Measurements from ENCODE around the gene TECPR2. TPM values are rescaled to one million over a fixed set of nuclear protein-coding genes. Genes with fewer than 3 reads are reported as not detected.

Gene TECPR2
- total RNA-seq, 1 experiment from 2014 or later: 12.2 TPM

GRCh38 chr14:102375119-102375518 is 12.4 kb downstream of the TECPR2 start:
- intact Hi-C loops (cut with micrococcal nuclease): no loop called here
- RAD21 ChIA-PET (ENCODE audit: low non-redundant PET in 1 of 2, low total read pairs in 2 of 2, uncharacterized antibody in 2 of 2, unreplicated experiment in 2 of 2): no interaction called here

More at GRCh38 chr14:102375119-102375518, 12.4 kb downstream of the TECPR2 start:
- Histone ChIP-seq H3K4me3 (replicated peaks in 1 of 2; ENCODE audit: low read depth in 1 of 2, low read length in 2 of 2) (no peak overlapping the region), H3K9me2 (ENCODE audit: insufficient read depth) (no peaks in the 10 kb centered on the region), H3K27me3 (ENCODE audit: insufficient read depth, low read length) (no peaks in the 10 kb centered on the region), H2AFZ (ENCODE audit: low read depth, low read length, poor library complexity, severe bottlenecking) (no peak overlapping the region), H3K27ac (ENCODE audit: low read depth, low read length) (no peak overlapping the region), H3K4me1 (ENCODE audit: control insufficient read depth in 1 of 2, insufficient read depth in 2 of 2, low read length in 2 of 2) (no peaks in the 10 kb centered on the region), H3K9me3 (ENCODE audit: control insufficient read depth in 1 of 2, insufficient read depth in 1 of 2, low read depth in 1 of 2, low read length in 2 of 2) (no peaks in the 10 kb centered on the region), H4K20me1 (ENCODE audit: insufficient read depth) (no peaks in the 10 kb centered on the region), H3K4me2 (ENCODE audit: low read length) (no peak overlapping the region), H3K79me2 (ENCODE audit: insufficient read depth, low read length) (peaks cover 3% of the 10 kb centered on the region; the same call in 1 of the 2 replicates), H3K9ac (ENCODE audit: low read length) (no peak overlapping the region), H3K36me3 (ENCODE audit: control insufficient read depth in 1 of 2, insufficient read depth in 2 of 2, low read length in 2 of 2) (no peaks in the 10 kb centered on the region)
- TF ChIP-seq FOSL1 (IDR thresholded peaks at IDR 0.05; ENCODE audit: low read depth) (no peak), ZNF274 (IDR thresholded peaks at IDR 0.05; ENCODE audit: low read depth, low read length) (no peak), ZFX (IDR thresholded peaks at IDR 0.05) (no peak), MAX (IDR thresholded peaks at IDR 0.05) (no peak), JUND (IDR thresholded peaks at IDR 0.05) (no peak), EGR1 (IDR thresholded peaks at IDR 0.05; ENCODE audit: low read depth) (no peak), CEBPB (IDR thresholded peaks at IDR 0.05; ENCODE audit: low read depth) (no peak), ELF1 (IDR thresholded peaks at IDR 0.05; ENCODE audit: borderline replicate concordance, low read depth) (no peak), YY1 (IDR thresholded peaks at IDR 0.05; ENCODE audit: extremely low read depth, insufficient replicate concordance, low read depth, low read length) (no peak), ATF3 (IDR thresholded peaks at IDR 0.05) (no peak), POLR2AphosphoS5 (IDR thresholded peaks at IDR 0.05; ENCODE audit: low read depth, low read length) (no peak), ZBTB33 (IDR thresholded peaks at IDR 0.05; ENCODE audit: extremely low read depth, insufficient replicate concordance, low read length) (no peak), CTCF (IDR thresholded peaks at IDR 0.05 in 2 of 3, conservative IDR thresholded peaks at IDR 0.05 in 1 of 3; ENCODE audit: borderline replicate concordance in 1 of 3, insufficient read depth in 1 of 3, low read depth in 2 of 3, low read length in 2 of 3) (no peak), EZH2phosphoT487 (IDR thresholded peaks at IDR 0.05; ENCODE audit: borderline replicate concordance) (no peak), SP1 (IDR thresholded peaks at IDR 0.05; ENCODE audit: low read depth) (no peak), REST (IDR thresholded peaks at IDR 0.05; ENCODE audit: low read depth) (no peak), SIN3A (IDR thresholded peaks at IDR 0.05; ENCODE audit: low read depth) (no peak), RAD21 (IDR thresholded peaks at IDR 0.05; ENCODE audit: low read depth) (no peak), TCF7L2 (IDR thresholded peaks at IDR 0.05; ENCODE audit: borderline replicate concordance, extremely low read depth, insufficient read depth, insufficient read length) (no peak)
- CTCF ChIA-PET: no interaction called here
- ATAC-seq (no peak), DNase-seq (ENCODE audit: low read depth, low spot score) (no peak)
- BruUV-seq (replicated peaks): no TSS peak
- POLR2A ChIA-PET: no interaction called here
